Suprapubic skin (tissue), 4 donors: ENCODE results near the gene KRT73.

Experiments used
- EP300 ChIP-seq: sonication (generic); formaldehyde crosslinking; IDR thresholded peaks from one replicate; pipeline ENCODE4 v1.6.1; 2017; ENCODE audit warnings: antibody characterized with exemption
- POLR2A ChIP-seq, 2 donors: fragments of 450-650 bp; IDR thresholded peaks; one replicate each; pipeline ENCODE4 v1.6.1; 2017; ENCODE audit warnings: antibody characterized with exemption in 2 of 2, mild to moderate bottlenecking in 2 of 2, moderate library complexity in 2 of 2
- POLR2AphosphoS5 ChIP-seq, 3 donors: sonication (generic); formaldehyde crosslinking; IDR thresholded peaks; one replicate each; pipeline ENCODE4 v1.6.1; 2017; ENCODE audit warnings: antibody characterized with exemption in 3 of 3

- TF ChIP-seq POLR2AphosphoS5 (IDR thresholded peaks at IDR 0.05) (no peak), POLR2A (IDR thresholded peaks at IDR 0.05) (no peak), EP300 (no peak)
Measured at GRCh38 chr12:52608161-52608560, 10.2 kb downstream of the KRT73 start.
